ENCODE measurements around the gene POMC. TPM values are rescaled to one million over a fixed set of nuclear protein-coding genes. Genes with fewer than 3 reads are reported as not detected.
"Not testable (repeated sequence)": the region's sequence is repeated elsewhere in the genome, so short reads cannot be mapped to it uniquely, and the experiment has no call there.

The POMC gene
- total and polyA plus RNA-seq, 2 of the 8 experiments (the other 6 are each of a cell fraction or from before 2014, with no cell fraction given): 1.7 to 4.7 TPM

DNA sequence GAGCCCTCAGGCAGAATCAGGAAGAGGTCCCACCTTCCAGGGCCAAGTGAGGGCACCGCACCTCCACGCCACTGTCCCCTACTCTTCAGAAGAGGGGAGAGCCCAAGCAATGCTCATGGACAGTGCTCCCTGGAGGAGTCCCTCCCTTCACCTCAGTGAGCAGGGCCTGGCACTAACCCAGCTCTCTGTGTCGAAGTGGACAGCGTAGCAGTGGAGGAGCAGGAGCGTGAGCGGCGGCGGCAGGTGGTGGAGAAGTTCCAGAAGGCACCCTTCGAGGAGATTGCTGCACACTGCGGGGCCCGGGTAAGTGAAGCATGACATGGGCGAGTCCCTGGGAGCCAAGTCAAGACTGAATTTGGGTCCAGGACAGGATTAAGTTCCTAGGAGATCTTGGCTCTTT is 16.7 kb downstream of the POMC start:
- H3K4me2 ChIP-seq (ENCODE audit: insufficient read depth in 1 of 2, low read depth in 2 of 2, low read length in 2 of 2): no peak overlapping the region
- no peak overlapping the region for H3K9ac ChIP-seq (replicated peaks in 1 of 4; ENCODE audit: extremely low read depth in 1 of 4, low read depth in 3 of 4, low read length in 3 of 4)
- ChIA-PET POLR2A (ENCODE audit: partially characterized antibody) (interaction anchor here (0.9 kb wide), 2 partner anchors 13 to 21 kb away, joined by 3 read pairs; no protein-coding TSS in a partner anchor), CTCF (ENCODE audit: partially characterized antibody) (interaction anchor here (0.7 to 1.0 kb wide), 2 partner anchors 18 to 120 kb away, joined by 3 read pairs; no protein-coding TSS in a partner anchor)
- no peak overlapping the region for H2BK15ac ChIP-seq (ENCODE audit: low read length)
- no peak overlapping the region for H3K23ac ChIP-seq (ENCODE audit: insufficient read length)
- H3K18ac ChIP-seq (ENCODE audit: extremely low read depth, low read length): no peak overlapping the region
- H3K9me3 ChIP-seq (ENCODE audit: insufficient read depth in 2 of 2, low read depth in 1 of 2, low read length in 1 of 2): no peaks in the 10 kb centered on the region
- H3K27ac ChIP-seq (ENCODE audit: low read depth, low read length): no peak overlapping the region
- no peak overlapping the region for H2BK20ac ChIP-seq (ENCODE audit: low read length)
- no peak overlapping the region for H3K56ac ChIP-seq (replicated peaks; ENCODE audit: insufficient read length, low read depth, low read length)
- H3K79me2 ChIP-seq (ENCODE audit: control insufficient read depth in 1 of 2, insufficient read depth in 2 of 2, low read length in 2 of 2): no peaks in the 10 kb centered on the region
- no peak overlapping the region for H2BK5ac ChIP-seq (ENCODE audit: low read depth, low read length)
- H2BK12ac ChIP-seq (ENCODE audit: low read depth, low read length): no peak overlapping the region
- no peak overlapping the region for H3K4me3 ChIP-seq (ENCODE audit: extremely low read depth in 1 of 4, insufficient read depth in 2 of 4, low read depth in 3 of 4, low read length in 4 of 4)
- no peak overlapping the region for H3K14ac ChIP-seq (ENCODE audit: insufficient read length)
- H3K79me1 ChIP-seq (ENCODE audit: low read depth, low read length): no peaks in the 10 kb centered on the region
- no peak for TF ChIP-seq KDM5A (IDR thresholded peaks at IDR 0.05; ENCODE audit: low read length)
- no peaks in the 10 kb centered on the region for H3K27me3 ChIP-seq (replicated peaks in 1 of 4; ENCODE audit: control insufficient read depth in 3 of 4, extremely low read depth in 1 of 4, insufficient read depth in 3 of 4, low read length in 3 of 4)
- no peak overlapping the region for H2AFZ ChIP-seq (ENCODE audit: low read length)
- no peak overlapping the region for H3K4ac ChIP-seq (replicated peaks; ENCODE audit: insufficient read length, low read depth, low read length)
- no peak overlapping the region for H2BK120ac ChIP-seq (replicated peaks; ENCODE audit: low read depth, low read length)
- DNase-seq (ENCODE audit: low read depth in 1 of 2, low spot score in 2 of 2) (no peak), FAIRE-seq (no peak)
- 86% methylated on average over 12 of the region's 12 CpGs; no CpG with 5 or more reads in 1 of the 2 experiments for WGBS, 2 experiments (ENCODE audit: extremely low coverage in 1 of 2, insufficient coverage in 1 of 2, insufficient read length in 1 of 2, insufficient replicate concordance in 2 of 2, low coverage in 1 of 2, low lambda C conversion rate in 2 of 2, missing lambda C conversion rate in 1 of 2)
- H3K23me2 ChIP-seq (ENCODE audit: low read depth, low read length): no peaks in the 10 kb centered on the region
- no peak overlapping the region for H4K8ac ChIP-seq (ENCODE audit: extremely low read depth, insufficient read depth, low read length)
- H3K36me3 ChIP-seq (ENCODE audit: control insufficient read depth in 2 of 4, insufficient read depth in 4 of 4, low read length in 3 of 4): no peaks in the 10 kb centered on the region
- no peaks in the 10 kb centered on the region for H4K20me1 ChIP-seq (replicated peaks in 1 of 2; ENCODE audit: control insufficient read depth in 1 of 2, insufficient read depth in 2 of 2, low read length in 2 of 2)
- H2AK5ac ChIP-seq (ENCODE audit: low read depth, low read length): no peak overlapping the region
- no peak overlapping the region for H4K91ac ChIP-seq (replicated peaks; ENCODE audit: insufficient read length, low read length)
- no peaks in the 10 kb centered on the region for H3K4me1 ChIP-seq (replicated peaks in 1 of 4; ENCODE audit: control insufficient read depth in 3 of 4, insufficient read depth in 4 of 4, low read length in 3 of 4)
- no peak overlapping the region for H4K5ac ChIP-seq (ENCODE audit: insufficient read length, low read depth, low read length)

DNA sequence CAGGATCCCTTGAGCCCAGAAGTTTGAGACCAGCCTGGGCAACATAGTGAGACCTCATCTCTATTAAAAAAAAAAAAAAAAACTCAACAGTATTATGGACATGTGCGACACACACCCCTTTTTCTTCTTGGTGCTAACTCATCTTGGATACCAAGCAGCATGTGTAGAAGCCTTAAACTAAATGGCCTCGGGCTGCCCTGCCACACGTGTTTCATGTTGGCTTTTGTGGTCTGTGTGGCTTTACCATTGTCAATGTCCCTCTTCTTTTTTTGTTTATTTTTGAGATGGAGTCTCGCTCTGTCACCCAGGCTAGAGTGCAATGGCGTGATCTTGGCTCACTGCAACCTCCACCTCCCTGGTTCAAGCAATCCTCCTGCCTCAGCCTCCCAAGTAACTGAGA is 17.4 kb downstream of the POMC start:
- H3K27ac ChIP-seq (ENCODE audit: low read depth, low read length); CTCF ChIA-PET (ENCODE audit: partially characterized antibody); H2BK5ac ChIP-seq (ENCODE audit: low read depth, low read length); H3K4me2 ChIP-seq (ENCODE audit: insufficient read depth in 1 of 2, low read depth in 2 of 2, low read length in 2 of 2); DNase-seq (ENCODE audit: low read depth in 1 of 2, low spot score in 2 of 2); H3K14ac ChIP-seq (ENCODE audit: insufficient read length); H4K20me1 ChIP-seq (replicated peaks in 1 of 2; ENCODE audit: control insufficient read depth in 1 of 2, insufficient read depth in 2 of 2, low read length in 2 of 2); H2BK20ac ChIP-seq (ENCODE audit: low read length); H3K56ac ChIP-seq (replicated peaks; ENCODE audit: insufficient read length, low read depth, low read length); H3K4ac ChIP-seq (replicated peaks; ENCODE audit: insufficient read length, low read depth, low read length); H3K23ac ChIP-seq (ENCODE audit: insufficient read length); H3K4me1 ChIP-seq (replicated peaks in 1 of 4; ENCODE audit: control insufficient read depth in 3 of 4, insufficient read depth in 4 of 4, low read length in 3 of 4); H3K9ac ChIP-seq (replicated peaks in 1 of 4; ENCODE audit: extremely low read depth in 1 of 4, low read depth in 3 of 4, low read length in 3 of 4); H2BK12ac ChIP-seq (ENCODE audit: low read depth, low read length); H3K79me2 ChIP-seq (ENCODE audit: control insufficient read depth in 1 of 2, insufficient read depth in 2 of 2, low read length in 2 of 2); H3K4me3 ChIP-seq (ENCODE audit: extremely low read depth in 1 of 4, insufficient read depth in 2 of 4, low read depth in 3 of 4, low read length in 4 of 4); H2AK5ac ChIP-seq (ENCODE audit: low read depth, low read length); FAIRE-seq; H3K9me3 ChIP-seq (ENCODE audit: insufficient read depth in 2 of 2, low read depth in 1 of 2, low read length in 1 of 2); H3K79me1 ChIP-seq (ENCODE audit: low read depth, low read length); H3K23me2 ChIP-seq (ENCODE audit: low read depth, low read length); H4K91ac ChIP-seq (replicated peaks; ENCODE audit: insufficient read length, low read length); H3K18ac ChIP-seq (ENCODE audit: extremely low read depth, low read length); H2BK15ac ChIP-seq (ENCODE audit: low read length); H4K8ac ChIP-seq (ENCODE audit: extremely low read depth, insufficient read depth, low read length); POLR2A ChIA-PET (ENCODE audit: partially characterized antibody); H2AFZ ChIP-seq (ENCODE audit: low read length); H3K36me3 ChIP-seq (ENCODE audit: control insufficient read depth in 2 of 4, insufficient read depth in 4 of 4, low read length in 3 of 4); H2BK120ac ChIP-seq (replicated peaks; ENCODE audit: low read depth, low read length); H3K27me3 ChIP-seq (replicated peaks in 1 of 4; ENCODE audit: control insufficient read depth in 3 of 4, extremely low read depth in 1 of 4, insufficient read depth in 3 of 4, low read length in 3 of 4); H4K5ac ChIP-seq (ENCODE audit: insufficient read length, low read depth, low read length): not testable (repeated sequence)
- 89% methylated on average over 5 of the region's 5 CpGs; no CpG with 5 or more reads in 1 of the 2 experiments for WGBS, 2 experiments (ENCODE audit: extremely low coverage in 1 of 2, insufficient coverage in 1 of 2, insufficient read length in 1 of 2, insufficient replicate concordance in 2 of 2, low coverage in 1 of 2, low lambda C conversion rate in 2 of 2, missing lambda C conversion rate in 1 of 2)
